Duodenal mucosa (tissue), 2 donors: ENCODE results near the gene PIK3R2.

Experiments
- H3K27ac ChIP-seq: one replicate; pipeline ENCODE4 v1.7.0; 2013; ENCODE audit warnings: low read depth, low read length
- H3K27me3 ChIP-seq, 2 donors: one replicate each; pipeline ENCODE4 v1.7.0; 2013; ENCODE audit warnings: low read length in 2 of 2, control low read depth in 1 of 2; ENCODE audit not compliant: insufficient read depth in 2 of 2, control insufficient read depth in 1 of 2
- H3K36me3 ChIP-seq, 2 donors: one replicate each; pipeline ENCODE4 v1.7.0; 2013; ENCODE audit warnings: low read length in 2 of 2, control low read depth in 1 of 2; ENCODE audit not compliant: insufficient read depth in 2 of 2, control insufficient read depth in 1 of 2
- H3K4me1 ChIP-seq, 2 donors: one replicate each; pipeline ENCODE4 v1.7.0; 2013; ENCODE audit warnings: low read length in 2 of 2, control low read depth in 1 of 2; ENCODE audit not compliant: insufficient read depth in 2 of 2, control insufficient read depth in 1 of 2
- H3K4me3 ChIP-seq, 2 donors: one replicate each; pipeline ENCODE4 v1.7.0; 2013; ENCODE audit warnings: low read length in 2 of 2, low read depth in 1 of 2
- H3K9ac ChIP-seq, 2 donors: one replicate each; pipeline ENCODE4 v1.7.0; 2013; ENCODE audit warnings: low read length in 2 of 2, low read depth in 1 of 2
- H3K9me3 ChIP-seq, 2 donors: one replicate each; pipeline ENCODE4 v1.7.0; 2013; ENCODE audit warnings: low read length in 2 of 2, control low read depth in 1 of 2; ENCODE audit not compliant: control insufficient read depth in 1 of 2

The PIK3R2 gene

DNA sequence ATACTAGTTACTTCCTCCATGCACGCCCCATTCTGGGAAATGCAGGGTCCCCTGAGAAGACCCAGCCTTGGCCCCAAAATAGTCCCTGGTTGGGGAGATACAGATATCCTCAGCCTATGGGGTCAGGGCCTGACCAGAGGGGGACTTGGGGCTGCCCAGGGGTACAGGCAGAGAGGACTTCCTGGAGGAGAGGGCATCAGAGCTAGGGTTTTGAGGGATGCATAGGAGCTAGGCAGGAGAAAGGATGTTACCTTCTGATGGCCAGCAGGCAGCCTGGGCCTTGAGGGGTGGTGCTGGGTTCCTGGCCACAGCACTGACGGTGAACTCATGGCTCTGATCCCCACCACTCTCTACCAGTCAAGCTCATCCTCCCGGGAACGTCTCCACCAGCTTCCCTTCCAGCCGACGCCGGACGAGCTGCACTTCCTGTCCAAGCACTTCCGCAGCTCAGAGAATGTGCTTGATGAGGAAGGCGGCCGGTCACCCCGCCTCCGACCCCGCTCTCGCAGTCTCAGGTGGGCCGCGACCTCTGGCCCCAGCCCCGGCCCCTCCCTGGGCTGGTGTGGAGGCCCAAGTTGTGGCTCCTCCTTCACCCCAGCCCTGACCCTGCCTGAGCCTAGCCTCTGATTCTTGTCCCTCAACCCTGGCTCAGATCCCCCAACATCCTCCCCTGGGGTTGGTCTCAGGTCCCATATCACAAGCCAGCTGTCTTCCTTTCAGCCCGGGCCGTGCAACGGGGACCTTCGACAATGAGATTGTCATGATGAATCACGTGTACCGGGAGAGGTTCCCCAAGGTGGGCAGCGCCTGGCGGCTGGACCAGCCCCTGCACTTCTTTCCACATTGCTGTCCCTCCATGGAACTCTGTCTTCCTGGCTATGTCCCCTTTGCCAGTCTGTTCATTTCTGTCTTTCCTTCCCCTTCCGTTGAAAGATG, 29.8 kb upstream of the PIK3R2 start:
- Histone ChIP-seq H3K27ac (no peak overlapping the region), H3K4me3 (no peak overlapping the region), H3K9me3 (no peaks in the 10 kb centered on the region), H3K27me3 (no peaks in the 10 kb centered on the region), H3K36me3 (peaks cover 24 to 56% of the 10 kb centered on the region in 2 donors), H3K9ac (no peak overlapping the region), H3K4me1 (peaks cover 16% of the 10 kb centered on the region in 2 donors)

DNA sequence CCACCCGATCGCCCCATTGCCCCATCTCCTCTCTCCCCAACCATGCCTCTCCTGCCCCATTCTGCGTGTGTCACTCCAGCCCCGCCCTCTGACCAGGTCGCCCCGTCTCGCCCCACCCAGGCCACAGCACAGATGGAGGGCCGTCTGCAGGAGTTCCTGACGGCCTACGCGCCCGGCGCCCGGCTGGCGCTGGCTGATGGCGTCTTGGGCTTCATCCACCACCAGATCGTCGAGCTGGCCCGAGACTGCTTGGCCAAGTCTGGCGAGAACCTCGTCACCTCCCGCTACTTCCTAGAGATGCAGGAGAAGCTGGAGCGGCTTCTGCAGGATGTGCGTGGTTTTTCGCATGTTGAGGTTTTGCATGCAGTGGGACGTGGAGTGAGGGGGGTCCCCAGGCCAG, 29.1 kb upstream of the PIK3R2 start:
- Histone ChIP-seq H3K9ac (no peak overlapping the region), H3K36me3 (peaks cover 31 to 63% of the 10 kb centered on the region in 2 donors), H3K27ac (no peak overlapping the region), H3K4me3 (no peak overlapping the region), H3K9me3 (no peaks in the 10 kb centered on the region), H3K27me3 (no peaks in the 10 kb centered on the region), H3K4me1 (peaks cover 9 to 11% of the 10 kb centered on the region in 2 donors)

GRCh38 chr19:18126097-18126496, 26.9 kb upstream of the PIK3R2 start:
- Histone ChIP-seq H3K4me3 (no peak overlapping the region), H3K4me1 (no peaks in the 10 kb centered on the region), H3K9me3 (no peaks in the 10 kb centered on the region), H3K36me3 (peaks cover 45 to 83% of the 10 kb centered on the region in 2 donors), H3K27me3 (no peaks in the 10 kb centered on the region), H3K27ac (no peak overlapping the region), H3K9ac (no peak overlapping the region)

DNA sequence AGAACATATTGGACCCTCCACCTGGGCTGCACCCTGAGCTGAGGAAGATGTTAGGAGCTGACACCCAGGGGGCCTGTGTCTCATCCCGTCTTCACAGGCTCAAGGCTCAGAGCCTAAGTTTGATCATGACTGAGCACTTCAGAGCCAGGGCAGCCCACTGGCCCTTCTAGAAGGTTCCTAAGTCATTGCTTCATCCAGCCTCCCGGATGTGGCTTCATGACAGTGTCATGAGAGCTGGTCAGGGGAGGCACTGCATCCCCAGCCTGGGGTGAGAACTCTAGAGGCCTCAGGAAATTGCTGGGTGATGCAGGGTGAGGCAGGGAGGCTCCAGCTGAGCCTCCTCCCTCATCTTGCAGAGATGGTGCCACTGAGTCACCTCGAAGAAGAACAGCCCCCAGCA, 24.9 kb upstream of the PIK3R2 start:
- Histone ChIP-seq H3K4me3 (no peak overlapping the region), H3K27ac (no peak overlapping the region), H3K36me3 (peaks cover 46 to 80% of the 10 kb centered on the region in 2 donors), H3K9ac (no peak overlapping the region), H3K9me3 (no peaks in the 10 kb centered on the region), H3K27me3 (no peaks in the 10 kb centered on the region), H3K4me1 (no peaks in the 10 kb centered on the region)

GRCh38 chr19:18128805-18129204, 24.2 kb upstream of the PIK3R2 start:
- peaks cover 39 to 77% of the 10 kb centered on the region in 2 donors for H3K36me3 ChIP-seq

DNA sequence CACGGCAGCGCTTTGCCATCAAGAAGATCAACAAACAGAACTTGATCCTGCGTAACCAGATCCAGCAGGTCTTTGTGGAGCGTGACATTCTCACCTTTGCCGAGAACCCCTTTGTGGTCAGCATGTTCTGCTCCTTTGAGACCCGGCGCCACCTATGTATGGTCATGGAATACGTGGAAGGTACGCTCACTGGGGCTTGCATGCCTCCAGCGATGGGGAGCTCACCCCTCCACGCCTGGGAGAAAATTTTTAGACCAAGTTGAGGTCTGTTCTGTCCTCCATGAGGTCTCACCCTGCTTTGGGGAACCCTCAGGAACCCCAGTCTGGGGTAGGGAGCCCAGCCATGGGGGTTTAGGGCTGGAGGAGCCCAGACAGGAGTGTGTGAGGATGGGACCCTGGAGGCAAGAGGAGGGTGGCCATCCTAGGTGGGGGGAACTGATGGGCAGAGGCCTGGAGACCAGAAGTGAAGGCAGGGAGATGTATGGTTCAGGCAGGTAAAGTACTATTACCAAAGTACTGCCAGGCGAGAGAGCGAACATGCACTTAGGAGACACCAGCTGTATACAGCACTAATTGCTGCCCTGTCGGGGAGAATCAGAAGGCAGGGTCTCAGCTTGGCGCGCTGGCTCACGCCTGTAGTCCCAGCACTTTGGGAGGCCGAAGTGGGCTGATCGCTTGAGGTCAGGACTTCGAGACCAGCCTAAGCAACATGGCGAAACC, 22.3 kb upstream of the PIK3R2 start:
- Histone ChIP-seq H3K27me3 (no peaks in the 10 kb centered on the region), H3K36me3 (peaks cover 44 to 77% of the 10 kb centered on the region in 2 donors), H3K4me3 (no peak overlapping the region), H3K4me1 (peaks cover 2 to 3% of the 10 kb centered on the region in 2 donors), H3K27ac (no peak overlapping the region), H3K9ac (no peak overlapping the region), H3K9me3 (no peaks in the 10 kb centered on the region)

More at GRCh38 chr19:18128805-18129204, 24.2 kb upstream of the PIK3R2 start:
- no peaks in the 10 kb centered on the region for H3K4me1 ChIP-seq
- H3K4me3 ChIP-seq, result no peak overlapping the region
- H3K9me3 ChIP-seq, result no peaks in the 10 kb centered on the region
- H3K27ac ChIP-seq, result no peak overlapping the region
- no peak overlapping the region for H3K9ac ChIP-seq
- no peaks in the 10 kb centered on the region for H3K27me3 ChIP-seq

DNA sequence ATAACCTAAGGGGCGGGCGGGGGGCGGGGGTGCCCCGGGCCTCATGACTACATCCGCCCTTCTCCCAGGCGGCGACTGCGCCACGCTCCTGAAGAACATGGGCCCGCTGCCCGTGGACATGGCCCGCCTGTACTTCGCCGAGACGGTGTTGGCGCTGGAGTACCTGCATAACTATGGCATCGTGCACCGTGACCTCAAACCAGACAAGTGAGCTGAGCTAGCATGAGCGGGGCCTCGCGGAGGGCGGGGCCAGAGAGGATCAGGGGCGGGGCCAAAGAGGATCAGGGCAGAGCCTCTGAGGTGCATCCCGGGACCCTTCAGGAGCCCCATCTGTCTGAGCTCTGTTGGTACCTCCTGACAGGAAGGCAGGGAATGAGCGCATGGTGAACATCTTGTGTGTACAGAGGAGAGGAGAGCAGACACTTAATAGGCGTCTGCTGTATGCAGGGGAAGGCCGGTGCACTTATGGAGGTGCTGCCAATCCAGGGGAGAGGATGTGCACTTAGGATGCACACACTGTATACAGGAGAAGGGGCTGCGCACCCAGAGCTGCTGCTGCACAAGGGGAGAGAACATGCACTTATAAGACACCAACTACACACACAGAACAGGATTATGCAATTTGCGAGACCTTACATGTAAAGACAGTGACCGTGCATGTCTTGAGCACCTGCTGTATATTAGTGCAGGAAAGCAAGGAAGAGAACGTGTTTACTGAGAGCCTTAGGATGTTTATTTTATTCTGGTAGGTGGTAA, 20.9 kb upstream of the PIK3R2 start:
- Histone ChIP-seq H3K36me3 (peaks cover 51 to 75% of the 10 kb centered on the region in 2 donors), H3K4me1 (peaks cover 3 to 7% of the 10 kb centered on the region in 2 donors), H3K9me3 (no peaks in the 10 kb centered on the region), H3K27me3 (no peaks in the 10 kb centered on the region), H3K27ac (no peak overlapping the region), H3K4me3 (no peak overlapping the region), H3K9ac (no peak overlapping the region)

- Histone ChIP-seq H3K9me3 (no peaks in the 10 kb centered on the region), H3K4me3 (no peak overlapping the region), H3K36me3 (peaks cover 32 to 71% of the 10 kb centered on the region in 2 donors), H3K27ac (peak overlapping the region; percentile 20), H3K27me3 (no peaks in the 10 kb centered on the region), H3K4me1 (peaks cover 3 to 7% of the 10 kb centered on the region in 2 donors), H3K9ac (no peak overlapping the region)
These were observed 17.0 kb upstream of the PIK3R2 start for GRCh38 chr19:18135712-18136584.

DNA sequence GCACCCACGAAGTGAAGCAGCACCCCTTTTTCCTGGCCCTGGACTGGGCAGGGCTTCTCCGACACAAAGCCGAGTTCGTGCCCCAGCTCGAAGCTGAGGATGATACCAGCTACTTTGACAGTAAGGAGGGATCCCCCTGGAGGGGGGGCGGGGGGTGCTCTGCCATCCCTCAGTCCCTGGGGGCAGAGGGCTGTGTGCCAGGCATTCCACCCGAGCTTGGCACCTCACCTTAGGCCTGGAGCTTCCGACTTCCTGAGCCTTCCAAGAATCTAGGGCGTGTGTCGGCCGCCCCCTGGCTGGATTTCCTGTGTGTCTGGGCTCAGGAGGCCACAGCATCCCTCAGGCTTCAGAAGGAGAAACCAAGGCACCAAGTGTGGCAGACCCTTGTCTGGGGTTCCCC, 15.7 kb upstream of the PIK3R2 start:
- no peak overlapping the region for H3K4me3 ChIP-seq
- H3K9me3 ChIP-seq, result no peaks in the 10 kb centered on the region
- no peak overlapping the region for H3K9ac ChIP-seq
- peaks cover 3 to 7% of the 10 kb centered on the region in 2 donors for H3K4me1 ChIP-seq
- no peaks in the 10 kb centered on the region for H3K27me3 ChIP-seq
- no peak overlapping the region for H3K27ac ChIP-seq
- peaks cover 36 to 72% of the 10 kb centered on the region in 2 donors for H3K36me3 ChIP-seq
